ENCODE data around the gene PGM2.
"Not testable (repeated sequence)": the region's sequence is repeated elsewhere in the genome, so short reads cannot be mapped to it uniquely, and the experiment has no call there.

The PGM2 gene

DNA sequence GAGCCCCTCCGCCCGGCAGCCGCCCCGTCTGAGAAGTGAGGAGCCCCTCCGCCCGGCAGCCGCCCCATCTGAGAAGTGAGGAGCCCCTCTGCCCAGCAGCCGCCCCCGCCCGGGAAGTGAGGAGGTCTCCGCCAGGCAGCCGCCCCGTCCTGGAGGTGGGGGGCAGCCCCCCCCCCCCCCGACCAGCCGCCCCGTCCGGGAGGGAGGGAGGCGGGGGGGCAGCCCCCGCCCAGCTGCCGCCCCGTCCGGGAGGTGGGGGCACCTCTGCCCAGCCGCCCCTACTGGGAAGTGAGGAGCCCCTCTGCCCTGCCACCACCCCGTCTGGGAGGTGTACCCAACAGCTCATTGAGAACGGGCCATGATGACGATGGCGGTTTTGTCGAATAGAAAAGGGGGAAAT is 6.0 kb upstream of the PGM2 start:
- not testable (repeated sequence) for DNase-seq

DNA sequence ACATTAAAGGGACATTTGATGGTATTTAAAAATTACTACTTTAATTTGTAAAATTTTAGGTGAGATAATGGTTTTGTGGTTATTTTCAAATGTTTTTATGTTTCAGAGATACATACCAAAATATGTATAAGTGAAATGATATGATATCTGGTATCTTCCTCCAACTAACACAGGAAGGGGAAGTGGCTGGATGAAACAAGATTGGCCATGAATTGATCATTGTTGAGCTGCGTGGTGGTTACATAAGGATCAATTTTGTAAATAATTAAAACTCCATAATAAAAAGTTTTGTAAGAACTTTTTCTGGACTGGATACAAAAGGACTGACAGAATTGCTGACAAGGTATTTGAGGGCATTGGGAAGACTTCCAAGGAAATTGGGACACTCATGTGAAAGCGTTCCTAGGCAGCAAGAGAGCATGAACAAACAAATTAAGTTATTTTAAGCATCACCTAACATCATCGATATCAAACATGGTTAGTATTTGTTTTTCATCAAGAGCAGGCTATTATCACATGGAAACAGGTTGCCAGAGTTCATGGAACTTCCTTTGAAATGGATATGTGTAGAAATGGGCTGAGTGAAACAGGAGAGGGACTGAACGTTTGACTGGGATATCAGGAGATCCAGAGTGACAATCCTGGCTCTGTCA is 4.4 kb upstream of the PGM2 start:
- DNase-seq = no peak

DNA sequence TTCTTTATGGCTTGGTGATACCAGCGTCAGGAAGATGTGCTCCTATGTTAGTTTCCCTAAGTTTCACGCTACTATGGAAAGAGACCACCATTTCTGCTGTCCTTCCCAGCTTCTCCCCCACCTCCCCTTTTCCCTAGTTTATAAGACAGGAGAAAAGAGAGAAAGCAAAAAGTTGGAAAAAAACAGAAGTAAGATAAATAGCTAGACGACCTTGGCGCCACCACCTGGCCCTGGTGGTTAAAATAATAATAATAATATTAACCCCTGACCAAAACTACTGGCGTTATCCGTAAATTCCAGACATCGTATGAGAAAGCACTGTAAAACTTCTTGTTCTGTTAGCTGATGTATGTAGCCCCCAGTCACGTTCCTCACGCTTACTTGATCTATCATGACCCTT is 985 bp upstream of the PGM2 start:
- not testable (repeated sequence) for DNase-seq

DNA sequence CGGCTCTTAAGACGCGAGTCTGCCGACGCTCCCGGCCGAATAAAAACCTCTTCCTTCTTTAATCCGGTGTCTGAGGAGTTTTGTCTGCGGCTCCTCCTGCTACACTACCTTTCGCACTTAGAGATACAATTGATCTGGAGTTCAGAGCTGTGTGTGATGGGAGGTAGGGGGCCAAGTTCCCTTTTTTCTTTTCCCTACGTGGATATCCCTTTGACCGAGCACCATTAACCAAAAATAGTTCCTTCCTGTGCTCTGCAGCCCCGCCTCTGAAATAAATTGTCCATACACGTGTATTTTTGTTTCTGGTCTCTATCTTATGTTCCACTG is 555 bp upstream of the PGM2 start:
- no peak for DNase-seq

DNA sequence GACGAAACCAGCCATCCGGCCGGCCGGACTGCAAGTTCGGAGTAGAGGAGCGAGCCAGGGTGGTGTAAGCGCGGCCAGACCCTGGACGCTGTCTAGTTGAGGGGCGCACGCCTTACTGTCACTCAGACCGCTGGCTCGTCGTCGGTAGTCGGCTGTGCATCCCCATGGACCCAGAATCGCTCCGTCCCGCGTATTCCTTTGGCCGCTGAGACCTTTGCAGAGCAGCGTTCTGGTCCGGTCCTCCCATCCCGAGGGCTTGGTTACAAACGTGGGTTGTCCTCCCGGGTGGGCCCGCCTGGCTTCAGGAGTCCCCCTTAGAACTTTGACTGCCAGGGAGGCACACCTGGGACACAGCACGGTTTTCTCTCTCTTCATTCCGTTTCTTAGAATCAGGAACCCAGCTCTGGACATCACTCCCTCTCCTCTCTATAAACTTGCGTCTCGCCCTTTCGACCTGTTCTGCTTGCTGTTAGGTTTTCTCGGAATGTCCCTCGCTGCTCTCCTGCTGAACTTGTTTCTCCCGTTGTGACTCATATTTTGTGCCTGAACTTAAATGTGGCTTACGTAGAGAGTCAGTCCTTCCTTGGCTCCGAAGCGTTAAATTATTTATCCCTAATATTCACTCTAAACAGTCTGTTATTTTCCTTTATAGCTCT is 672 bp downstream of the PGM2 start:
- peak; percentile 13 for DNase-seq

DNA sequence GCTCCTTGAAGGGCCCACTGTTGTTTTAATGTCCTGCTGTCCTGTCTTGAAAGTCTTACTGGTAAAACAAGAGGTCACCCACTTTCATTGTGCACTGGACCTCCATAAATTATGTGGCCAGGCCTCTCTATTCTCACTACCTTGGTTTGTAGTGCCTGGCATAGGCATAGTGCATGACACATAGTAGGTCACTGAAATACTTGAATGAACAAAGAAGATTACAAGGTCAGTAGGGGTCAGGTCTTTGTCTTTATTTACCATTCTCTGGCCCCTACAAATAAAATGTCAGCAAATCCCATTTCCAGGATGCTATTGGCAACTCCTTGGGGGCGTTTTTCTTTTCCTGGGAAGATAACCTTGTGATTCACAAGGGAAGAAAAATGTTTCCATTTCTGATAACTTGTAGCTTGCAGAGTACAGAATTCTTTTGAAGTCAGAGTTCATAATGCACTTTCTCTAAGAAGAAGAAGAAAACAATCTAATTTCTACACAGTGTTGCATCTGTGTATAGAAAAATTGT is 1.4 kb downstream of the PGM2 start:
- no peak for DNase-seq

DNA sequence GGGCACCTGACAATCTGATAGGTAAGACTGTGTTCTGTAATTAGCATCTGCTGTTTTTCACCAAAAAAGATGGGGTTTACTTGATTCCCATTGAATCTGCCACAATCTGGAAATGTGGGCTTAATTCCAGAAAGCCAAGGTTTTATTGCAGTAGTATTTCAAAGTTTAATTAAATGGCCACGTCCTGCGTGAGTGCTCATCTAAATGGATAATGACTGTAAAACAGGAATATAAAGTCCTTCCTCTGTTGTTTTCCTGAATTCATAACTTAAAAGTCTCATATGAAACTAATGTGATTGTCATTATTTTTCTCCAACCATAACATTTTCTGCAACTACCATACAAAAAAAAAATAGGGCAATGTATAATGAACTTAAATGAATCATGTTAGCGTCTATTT is 2.4 kb downstream of the PGM2 start:
- no peak for DNase-seq

DNA sequence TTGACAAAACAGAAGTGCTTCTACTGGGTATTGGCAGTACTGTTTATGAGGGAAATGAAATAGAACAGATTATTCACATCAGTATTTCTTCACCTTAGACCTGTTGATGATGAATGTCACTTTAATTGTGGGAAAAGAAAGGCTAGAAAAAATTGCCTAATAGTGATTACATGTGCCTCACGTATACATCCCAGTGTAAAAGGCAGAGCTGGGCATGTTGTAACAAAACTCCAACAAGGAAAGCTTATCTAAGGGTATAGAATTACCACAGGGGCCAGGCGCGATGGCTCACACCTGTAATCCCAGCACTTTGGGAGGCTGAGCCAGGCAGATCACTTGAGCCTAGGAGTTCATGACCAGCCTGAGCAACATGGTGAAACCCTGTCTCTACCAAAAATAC is 4.2 kb downstream of the PGM2 start:
- DNase-seq = no peak

DNA sequence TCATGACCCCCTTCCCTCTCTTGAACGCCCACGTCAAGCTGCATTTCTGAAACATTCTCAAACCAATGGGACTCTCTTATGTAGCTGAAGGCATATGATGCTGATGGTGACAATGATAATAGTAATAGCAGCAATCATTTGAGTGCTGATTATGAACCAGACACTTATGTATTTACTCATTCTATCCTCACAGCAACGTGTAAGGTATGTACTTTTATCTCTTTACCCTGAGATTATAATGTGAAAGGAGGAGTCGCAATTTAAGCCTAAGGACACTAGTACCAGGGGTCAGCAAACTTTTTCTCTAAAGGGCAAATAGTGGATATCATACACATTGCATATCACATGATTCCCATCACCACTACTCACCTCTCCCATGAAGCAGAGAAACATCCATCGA is 8.5 kb downstream of the PGM2 start:
- DNase-seq = no peak

DNA sequence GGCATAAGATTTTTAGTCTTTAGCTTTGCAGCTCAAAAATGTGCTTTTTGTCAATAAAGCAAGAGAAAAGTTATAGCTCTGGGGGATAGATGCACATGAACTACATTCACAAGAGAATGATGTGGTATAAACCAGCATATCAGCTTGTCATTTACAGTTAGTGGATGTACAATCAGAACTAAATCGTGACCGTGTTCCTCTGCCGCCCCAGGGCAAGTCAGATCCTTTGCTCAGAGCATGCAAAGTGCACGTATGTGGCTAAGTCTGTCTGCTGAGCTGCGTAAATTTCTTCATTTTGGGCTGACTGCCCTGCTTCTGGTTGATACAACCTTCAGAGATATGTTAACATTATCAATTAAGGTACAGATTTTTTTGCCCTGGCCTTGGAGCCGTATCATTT is 9.3 kb downstream of the PGM2 start:
- no peak for DNase-seq

DNA sequence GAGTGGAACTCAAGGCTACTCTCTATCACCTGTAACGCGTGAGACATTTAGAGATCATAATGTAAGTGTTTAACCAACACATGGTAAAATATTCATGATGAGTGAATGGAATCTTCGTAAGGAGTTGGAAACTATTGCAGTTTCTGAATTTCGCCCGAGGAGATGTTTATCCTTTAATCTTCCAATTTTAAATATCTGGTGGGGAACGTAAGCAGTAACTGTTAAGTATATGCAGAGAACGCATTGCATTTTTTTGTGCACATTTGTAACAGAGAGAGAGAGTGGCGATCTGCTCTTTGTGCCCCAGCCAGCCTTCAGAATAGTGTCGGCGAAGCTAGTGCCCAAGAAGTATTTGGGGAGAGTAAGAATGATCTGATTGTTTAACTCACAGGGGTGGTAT is 9.8 kb downstream of the PGM2 start:
- DNase-seq = no peak

DNA sequence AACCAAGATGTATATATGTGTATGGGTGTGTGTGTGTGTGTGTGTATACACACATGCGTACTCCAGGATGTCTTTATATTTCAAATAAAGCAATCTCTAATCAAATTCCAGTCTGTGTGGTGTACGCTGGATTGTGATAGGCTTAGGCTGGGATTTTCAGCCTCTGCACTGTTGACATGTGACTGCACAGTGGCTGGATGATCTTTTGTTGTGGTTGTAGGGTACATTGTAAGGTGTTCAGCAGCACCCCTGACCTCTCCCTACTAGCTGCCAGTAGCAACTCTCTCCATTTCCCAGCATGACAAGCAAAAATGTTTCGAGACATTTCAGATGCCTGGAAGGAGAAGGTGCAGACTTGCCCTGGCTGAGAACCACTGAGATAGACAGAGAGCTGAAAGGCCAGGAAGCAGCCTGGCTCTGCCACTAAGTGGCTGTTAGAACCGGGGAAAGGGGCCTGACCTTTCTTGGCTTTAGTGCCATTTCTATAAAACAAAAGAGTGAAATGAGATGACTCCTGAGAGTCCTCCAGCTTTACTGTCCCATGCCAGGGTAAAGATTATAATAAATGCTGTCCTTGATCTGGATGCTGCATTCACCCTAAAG is 10.5 kb downstream of the PGM2 start:
- no peak for DNase-seq

DNA sequence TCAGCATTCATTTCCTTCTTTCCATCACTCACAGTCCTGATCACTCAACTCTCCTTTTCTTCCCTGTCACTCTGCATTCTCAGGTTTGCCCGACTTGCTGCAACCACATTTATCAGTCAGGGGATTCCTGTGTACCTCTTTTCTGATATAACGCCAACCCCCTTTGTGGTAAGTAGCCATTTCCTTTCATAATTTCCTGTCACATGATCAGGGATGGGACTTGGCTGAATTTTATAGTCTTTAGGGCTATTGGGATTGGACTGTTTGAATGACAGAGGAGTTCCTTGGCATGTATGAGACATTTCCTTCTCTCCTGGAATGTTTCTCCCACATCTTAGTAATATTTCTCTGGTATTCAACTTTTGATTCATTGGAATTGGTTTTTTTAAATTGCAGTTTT is 11.0 kb downstream of the PGM2 start:
- peak; percentile 73 for DNase-seq

DNA sequence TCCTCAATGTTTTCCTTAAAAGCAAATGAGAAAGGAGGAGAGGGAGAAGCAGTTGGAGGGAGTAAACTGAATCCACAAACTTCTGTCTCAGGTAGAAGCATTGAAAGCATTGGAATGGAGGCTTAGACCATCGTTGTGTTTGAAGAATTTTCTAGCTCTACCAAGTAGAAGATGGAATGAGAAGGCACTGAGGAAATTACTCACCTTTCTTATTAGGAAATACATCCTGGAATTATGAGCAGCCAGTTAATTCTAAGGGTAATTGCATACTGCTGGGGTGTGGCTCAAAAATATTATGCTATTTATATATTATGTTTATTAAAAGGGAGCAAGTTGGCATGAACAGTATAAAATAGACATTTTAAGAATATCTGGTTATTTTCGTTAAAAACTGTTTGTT is 12.9 kb downstream of the PGM2 start:
- DNase-seq = no peak

DNA sequence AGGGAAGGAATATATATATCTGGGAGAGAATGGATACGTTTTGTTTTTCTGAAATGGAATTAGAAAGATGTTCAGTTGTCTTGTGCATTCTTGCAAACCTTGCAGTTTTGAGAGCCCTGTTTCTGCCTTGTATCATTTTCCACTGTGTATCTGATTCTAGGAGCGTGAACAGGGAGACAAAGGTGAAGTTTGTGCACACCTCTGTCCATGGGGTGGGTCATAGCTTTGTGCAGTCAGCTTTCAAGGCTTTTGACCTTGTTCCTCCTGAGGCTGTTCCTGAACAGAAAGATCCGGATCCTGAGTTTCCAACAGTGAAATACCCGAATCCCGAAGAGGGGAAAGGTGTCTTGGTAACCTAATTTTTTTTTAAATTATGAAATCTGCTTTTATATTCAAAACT is 17.7 kb downstream of the PGM2 start:
- no peak for DNase-seq

DNA sequence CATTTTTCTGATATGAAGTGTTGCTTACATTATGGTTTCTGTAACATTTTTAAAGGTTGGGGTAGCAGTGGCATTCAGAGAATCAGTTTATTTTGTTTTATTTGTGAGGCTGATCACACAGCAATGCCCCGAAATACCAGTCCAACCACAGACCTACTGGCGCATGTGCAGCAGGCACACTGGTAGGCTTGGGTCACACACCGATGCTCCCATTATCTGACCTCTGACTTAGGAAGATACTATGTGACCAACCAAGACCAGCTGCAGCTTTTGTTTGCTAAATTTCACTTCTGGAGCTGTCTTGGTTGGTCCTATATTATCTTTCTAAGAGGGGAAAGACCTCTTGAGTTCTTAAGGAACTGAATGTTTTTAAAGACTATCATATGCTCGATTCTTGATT is 18.7 kb downstream of the PGM2 start:
- no peak for DNase-seq

DNA sequence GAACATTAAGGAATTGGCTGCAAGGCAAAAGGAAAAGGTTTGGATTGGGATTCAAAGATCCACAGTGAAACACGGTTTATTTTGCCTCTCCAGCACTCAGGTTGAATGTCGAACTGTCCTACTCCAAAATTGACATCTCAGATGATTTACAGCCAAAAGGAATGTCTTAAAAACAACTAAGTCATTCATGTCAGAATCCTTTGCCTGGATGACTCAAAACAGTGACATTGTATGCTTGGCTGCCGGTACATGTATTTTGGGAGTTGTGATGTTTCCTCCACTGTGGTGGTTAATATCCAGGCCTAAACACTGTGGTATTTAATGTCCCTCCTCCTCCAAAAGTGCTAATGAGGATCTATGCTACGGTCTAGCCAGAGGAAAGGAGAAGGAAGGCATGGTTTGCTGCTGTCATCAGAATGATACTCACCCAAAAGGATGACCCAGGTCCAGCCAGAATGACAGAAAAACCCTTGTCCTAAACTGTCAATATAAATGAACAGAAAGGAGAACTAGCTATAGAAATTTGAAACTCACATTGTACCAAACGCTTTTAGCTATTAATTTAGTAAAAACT is 20.9 kb downstream of the PGM2 start:
- no peak for DNase-seq

DNA sequence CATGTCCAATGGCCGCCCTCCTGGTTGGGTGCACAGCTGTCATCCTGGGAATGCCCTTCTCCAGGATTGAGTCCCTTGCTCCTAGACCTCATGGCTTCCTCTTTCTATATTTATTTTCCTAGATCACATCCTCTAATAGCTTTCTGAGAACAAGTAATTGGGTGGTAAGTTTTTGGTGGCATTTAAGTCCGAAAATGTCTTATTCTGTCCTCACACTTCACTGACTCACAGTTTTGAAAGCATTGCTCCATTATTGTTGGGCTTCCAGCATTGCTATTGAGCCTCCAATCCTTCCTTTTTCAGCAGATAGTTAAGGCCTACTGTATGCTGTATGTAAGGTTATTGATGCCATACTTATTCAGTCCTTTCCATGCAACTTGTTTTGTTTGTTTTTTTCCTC is 25.9 kb downstream of the PGM2 start:
- DNase-seq = no peak

DNA sequence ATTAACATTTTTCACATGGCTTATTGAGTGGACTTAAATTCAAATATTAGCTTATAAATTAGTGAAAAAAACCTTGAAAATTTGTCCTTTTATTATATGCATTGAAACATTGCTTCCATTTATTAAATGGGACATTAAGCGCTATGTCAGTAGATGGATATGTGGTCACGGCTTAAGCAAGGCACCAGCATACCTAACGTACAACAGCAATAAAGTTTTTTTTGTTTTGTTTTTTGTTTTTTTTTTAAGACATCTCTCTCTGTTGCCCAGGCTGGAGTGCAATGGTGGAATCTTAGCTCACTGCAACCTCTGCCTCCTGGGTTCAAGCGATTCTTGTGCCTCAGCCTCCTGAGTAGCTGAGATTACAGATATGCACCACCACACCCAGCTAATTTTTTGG is 31.6 kb downstream of the PGM2 start:
- no peak for DNase-seq

DNA sequence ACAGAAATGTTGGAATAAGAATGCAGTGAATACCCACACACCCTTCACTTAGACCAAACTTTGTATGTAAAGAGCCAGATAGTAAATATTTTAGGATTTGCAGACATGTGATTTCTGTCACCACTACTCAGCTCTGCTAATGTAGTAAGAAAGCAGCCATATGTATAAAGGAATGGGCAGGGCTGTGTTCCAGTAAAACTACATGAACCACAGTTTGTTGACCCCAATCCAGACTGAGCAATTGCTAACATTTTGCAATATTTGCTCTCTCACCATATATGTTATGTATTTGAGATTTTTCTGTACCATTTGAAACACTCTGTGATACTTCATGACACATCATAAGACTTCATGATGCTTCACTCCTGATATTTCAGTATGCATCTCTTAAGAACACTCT is 32.4 kb downstream of the PGM2 start:
- DNase-seq = no peak

DNA sequence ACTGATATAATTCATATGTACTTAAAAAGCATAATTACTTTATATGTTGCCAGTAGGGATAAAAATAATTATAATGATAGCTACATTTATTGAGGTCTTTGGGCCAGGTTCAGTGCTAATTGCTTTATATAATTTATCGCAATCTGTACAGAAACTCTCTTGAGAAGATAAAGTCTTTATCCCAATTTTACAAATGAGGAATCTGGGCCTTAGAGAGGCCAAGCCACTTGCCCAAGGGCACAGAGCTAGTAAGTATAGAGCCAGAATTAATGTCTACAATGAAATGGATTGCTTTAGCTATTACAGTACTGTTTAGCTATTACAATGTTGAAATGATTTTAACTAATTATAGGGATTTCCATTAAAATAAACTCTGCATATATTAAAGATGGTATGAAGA is 33.8 kb downstream of the PGM2 start:
- DNase-seq = no peak

DNA sequence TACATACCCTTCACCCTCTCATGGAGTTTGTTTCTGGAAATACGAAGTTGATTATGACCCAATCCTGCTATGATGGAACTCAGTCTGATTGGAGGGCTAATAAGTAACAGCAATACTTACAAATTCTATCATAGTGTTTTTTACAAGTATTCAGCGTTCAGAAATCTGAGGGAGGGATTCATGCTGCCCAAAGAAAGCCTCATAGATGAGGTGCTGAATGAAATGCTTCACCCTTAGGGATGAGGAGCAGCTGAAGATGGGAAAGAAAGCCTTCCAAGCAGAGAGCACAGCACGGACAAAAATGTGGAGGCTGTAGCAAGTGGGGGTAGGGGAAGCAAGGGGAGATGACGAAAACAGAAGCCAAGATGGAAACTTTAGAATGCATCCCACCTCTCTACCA is 36.5 kb downstream of the PGM2 start:
- no peak for DNase-seq

DNA sequence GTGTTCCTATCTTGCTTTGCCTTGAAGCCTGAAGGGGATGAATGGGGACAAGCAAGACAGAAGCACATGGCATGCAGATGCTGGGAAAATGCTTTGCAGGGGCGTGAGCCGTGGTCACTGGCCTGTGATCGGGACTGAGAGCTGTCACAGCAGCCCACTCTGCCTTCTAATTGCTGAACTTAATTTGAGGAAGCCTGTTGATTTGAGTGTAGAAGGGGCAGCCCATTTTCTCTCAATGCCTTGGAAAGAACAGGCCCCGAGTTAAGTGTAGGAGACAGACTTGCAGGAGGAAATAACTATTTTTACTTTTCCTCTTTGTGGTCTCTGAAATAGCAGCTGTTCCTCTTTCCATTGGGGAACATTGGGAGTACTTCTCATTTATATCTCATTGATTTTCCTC is 38.3 kb downstream of the PGM2 start:
- no peak for DNase-seq

DNA sequence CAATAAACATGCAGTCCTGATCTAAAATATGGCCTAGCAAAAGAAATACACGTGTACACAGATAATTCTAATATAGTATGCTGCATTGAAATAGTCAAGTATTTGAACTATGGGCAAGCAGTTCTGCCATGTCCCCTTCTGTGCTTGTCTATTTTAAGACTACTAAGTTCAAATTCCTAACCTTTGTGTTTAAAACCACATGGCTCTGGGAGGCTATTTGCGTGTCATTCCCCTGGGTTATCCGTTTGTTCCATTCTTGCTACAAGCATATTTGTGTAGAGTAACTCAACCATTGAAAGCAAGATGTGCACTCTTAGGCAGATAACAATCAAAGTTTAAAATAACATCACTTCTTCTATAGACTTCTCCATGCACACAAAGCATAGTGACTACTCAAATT is 39.0 kb downstream of the PGM2 start:
- DNase-seq = no peak
